HG03521 (cell line): ENCODE measurements around the gene FRG2.
"Not testable (repeated sequence)": the region's sequence is repeated elsewhere in the genome, so short reads cannot be mapped to it uniquely, and the experiment has no call there.

ENCODE experiments used
- ATAC-seq: cut with Tn5 transposase; IDR thresholded peaks from one replicate; pipeline ENCODE4 v1.9.1; 2021; ENCODE audit warnings: mild to moderate bottlenecking, moderate library complexity; ENCODE audit not compliant: unreplicated experiment

Gene FRG2

DNA sequence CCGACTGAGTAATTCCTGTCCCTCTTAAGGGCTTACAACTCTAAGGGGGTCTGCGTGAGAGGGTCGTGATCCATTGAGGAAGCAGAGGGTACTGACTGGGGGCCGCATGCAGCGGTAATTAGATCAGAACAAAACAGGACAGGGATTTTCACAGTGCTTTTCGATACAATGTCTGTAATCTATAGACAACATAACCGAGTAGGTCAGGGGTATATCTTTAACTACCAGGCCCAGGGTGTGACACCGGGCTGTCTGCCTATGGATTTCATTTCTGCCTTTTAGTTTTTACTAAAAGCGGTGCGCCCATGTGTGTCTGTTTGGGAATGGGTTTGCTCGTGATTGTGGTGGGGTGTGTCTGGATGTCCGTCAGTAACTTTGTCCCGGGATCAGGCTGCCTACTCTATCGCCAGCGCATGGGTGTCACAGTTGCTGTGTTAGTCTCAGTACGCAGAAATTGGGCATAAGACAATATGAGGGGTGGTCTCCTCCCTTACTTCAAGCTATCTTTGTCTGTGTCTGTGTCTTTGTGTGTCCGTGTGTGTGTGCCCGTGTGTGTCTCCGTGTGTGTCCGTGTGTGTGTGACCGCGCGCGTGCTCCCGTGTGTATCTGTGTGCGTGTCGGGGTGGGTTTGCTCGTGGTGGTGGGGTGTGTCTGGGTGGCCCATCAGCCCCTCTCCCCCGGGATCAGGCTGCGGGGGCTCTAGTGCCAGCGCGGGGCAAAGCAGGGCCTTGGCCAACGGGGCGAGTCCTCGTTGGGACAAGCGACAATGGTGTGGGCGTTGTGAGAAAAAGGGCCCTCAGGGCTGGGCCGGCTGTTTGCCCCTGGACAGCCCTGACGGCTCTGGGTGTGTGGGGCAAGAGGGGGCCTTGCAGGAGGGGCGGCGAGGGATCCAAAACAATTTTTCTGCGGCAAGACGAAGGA lies 10.4 kb downstream of the FRG2 start:
- ATAC-seq: no peak

DNA sequence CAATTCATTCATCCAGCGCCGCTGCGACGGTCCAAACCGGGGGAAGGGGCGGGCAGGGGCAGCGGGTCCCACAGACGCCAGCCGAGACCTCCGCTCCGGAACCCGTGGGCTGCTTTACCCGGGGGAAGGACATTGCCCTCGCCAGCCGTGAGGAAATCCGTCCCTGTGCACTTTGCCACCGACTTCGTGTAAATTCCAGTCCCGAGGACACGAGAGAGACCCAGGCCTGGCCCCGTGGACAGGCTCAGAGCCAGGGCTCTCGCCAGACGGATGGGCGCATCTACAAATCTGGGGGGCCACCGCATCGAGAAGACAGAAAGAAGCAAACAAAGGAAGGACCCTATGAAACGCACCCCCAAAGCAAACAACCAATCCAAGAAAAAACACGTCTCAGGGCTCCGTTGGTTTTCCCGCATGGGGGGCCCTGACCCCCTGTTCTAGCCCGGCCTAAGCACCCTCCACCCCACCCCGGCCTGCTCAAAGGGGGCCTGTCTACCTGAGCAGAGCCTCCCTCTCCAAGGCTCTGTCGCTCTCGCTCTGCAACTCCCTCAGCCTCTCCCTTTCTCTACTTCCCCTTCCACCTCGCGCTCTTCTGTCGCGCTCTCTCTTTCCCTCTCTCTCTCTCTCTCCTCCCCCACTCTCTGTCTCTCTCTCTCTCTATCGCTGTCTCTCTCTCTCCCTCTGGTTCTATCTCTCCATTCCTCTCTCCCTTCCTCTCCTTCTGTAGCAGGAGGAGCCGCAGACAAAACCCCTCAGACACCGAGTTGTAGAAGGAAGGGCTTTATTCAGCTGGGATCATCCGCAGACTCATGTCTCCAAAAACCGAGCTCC lies 11.3 kb downstream of the FRG2 start:
- no peak for ATAC-seq

DNA sequence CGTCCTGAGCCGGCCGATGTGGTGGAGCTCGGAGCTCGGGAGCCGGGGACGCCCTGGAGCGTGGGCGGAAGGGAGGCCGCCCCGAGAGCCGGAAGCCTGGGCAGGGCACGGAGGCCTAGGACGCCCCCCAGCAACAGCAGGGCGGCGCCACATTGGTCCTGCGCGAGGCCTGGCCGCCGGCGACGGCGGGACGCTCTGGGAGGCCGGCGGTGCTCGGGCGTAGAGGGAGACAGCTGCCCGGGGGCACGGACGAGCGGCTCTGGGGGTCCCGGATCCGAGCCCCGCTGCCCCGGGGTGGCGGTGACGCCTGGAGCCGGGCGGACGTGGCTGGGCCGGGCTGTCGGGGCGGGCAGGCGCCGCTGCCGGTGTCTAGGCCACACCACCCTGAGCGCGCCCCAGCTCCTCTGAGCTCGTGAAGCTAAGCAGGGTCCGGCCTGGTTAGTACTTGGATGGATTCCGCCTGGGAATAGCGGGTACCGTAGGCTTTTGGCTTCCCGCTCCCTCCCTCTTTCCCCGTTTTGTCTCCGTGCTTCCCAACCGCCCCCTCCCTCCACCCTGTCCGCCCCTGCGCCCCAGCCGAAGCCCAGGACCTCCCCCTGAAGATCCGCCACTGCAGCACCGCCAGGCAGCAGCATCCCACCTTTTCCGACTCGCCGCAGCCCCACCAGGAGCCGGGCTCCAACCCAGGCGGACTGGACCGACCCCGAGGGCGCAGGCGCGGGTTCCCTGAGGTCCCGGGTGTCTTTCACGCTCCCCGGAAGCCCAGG lies 12.1 kb downstream of the FRG2 start:
- ATAC-seq: no peak

DNA sequence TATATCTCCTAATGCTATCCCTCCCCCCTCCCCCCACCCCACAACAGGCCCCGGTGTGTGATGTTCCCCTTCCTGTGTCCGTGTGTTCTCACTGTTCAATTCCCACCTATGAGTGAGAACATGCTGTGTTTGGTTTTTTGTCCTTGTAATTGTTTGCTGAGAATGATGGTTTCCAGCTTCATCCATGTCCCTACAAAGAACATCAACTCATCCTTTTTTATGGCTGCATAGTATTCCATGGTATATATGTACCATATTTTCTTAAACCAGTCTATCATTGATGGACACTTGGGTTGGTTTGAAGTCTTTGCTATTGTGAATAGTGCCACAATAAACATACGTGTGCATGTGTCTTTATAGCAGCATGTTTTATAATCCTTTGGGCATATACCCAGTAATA lies 37.1 kb downstream of the FRG2 start:
- ATAC-seq: not testable (repeated sequence)

DNA sequence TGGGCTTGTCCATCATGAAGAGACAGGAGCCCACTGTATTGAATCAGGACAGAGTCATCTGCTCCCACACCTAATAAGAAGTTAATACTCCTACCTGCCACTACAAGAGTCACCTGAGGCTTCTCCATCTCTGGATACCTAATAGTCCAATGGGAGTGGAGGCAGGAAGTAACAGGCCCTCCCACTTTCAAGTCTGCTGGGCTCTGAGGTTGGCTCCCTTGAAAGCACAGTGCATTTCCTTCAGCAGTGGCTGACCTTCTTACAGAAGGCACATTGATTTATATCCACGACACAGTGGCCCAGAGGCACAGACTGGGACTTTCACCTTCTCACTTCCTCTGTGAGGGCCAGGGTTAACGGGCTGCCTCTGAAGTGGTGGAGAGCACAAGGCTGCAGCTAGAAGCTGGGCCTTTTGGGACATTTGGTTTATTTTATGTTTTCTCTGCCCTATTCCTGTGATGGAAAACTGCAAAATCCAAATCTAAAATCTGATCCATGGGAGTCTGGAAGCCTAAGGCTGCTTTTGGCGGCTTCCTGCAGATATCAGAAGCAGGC lies 38.1 kb downstream of the FRG2 start:
- no peak for ATAC-seq

DNA sequence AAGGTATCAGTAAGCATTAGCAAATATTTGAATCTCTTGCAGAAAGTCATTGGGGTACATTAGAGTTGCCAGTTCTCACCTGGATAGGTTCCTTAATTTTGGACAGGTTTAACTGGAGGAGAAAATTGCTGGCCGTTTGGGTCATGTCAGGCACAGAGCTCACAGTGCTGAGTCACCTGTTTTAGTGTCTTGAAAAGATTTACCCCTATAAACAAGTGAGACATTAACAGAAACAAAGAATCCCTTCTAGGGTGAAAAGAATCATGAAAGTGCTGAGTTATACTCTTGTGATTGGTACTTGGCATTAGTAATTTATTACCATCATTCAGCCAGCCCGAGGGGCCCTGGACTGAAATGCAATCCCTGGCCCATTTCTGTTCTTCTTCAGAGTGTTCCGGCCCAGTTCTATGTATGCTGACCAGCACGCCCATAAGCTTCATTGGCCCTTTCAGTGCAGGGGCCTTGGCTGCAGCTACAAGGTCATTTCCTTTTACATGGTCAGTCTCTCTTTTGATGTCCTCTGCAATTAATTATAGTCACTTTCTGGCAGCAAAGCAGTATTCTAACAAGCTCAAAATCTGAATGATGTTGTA lies 41.3 kb downstream of the FRG2 start:
- not testable (repeated sequence) for ATAC-seq

DNA sequence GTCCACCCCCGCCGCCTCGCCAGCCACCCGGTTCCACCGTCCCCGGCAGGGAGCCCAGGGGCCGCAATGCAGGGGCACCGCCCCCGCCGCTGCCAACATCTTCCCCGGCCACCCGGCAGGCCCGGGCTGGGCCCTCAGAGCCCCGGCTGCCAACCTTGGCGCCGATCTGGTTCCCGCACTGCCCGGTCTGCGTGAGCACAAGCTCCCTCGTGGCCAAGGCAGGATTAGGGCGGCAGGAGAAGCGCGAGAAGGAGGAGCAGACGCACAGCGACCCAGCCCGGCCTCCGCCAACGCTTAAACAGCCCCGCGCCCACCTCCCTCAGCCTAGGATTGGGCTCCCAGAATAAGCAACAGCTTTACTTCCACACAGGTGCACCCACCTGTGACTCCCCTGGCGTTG lies 42.4 kb downstream of the FRG2 start:
- not testable (repeated sequence) for ATAC-seq

DNA sequence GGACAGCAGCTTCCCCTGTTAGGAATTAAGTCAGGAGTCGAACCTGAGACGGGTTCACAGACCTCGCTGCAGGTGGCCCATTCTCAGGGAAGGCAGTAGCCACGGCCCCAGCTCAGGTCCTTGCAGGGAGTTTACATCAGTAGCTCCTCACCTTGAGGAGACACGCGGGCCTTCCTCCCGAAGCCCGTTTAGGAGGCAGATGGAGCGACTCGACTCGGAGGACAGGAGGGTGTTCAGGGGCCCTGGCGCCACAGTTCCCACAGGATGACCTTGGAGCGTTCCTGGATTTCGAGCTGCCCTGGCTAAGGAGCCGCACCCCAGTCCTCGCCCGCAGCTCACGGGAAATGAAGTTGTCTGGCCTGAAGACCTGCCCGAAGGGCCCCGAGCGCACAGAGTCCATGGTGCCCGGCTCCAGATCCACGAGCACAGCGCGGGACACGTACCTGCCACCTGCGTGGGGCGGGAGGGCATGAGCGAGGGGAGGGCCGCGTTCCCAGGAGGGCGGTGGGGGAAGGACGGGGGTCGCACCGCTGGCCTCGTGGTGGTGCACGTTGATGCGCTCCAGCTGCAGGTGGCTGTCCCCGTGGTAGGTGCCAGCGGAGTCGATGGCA lies 43.0 kb downstream of the FRG2 start:
- not testable (repeated sequence) for ATAC-seq

DNA sequence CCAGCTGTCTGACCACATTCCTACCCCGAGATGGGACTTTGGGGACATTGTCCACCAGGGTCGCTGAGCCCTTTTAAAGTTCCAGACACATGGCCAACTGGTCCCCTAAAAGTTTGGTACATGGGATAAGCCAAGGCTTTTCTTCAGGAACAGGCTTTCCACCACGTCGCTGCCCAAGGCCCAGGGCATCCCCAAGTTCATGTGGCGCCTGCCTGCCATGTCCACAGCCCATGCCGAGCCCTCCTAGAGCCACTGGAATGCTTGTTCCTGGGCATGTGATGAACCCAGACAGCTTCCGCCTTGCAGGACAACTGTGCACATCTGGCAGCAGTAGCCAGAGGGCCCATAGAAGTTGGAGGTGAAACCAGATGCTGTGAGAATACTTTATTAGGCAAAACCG lies 45.1 kb downstream of the FRG2 start:
- ATAC-seq: no peak

DNA sequence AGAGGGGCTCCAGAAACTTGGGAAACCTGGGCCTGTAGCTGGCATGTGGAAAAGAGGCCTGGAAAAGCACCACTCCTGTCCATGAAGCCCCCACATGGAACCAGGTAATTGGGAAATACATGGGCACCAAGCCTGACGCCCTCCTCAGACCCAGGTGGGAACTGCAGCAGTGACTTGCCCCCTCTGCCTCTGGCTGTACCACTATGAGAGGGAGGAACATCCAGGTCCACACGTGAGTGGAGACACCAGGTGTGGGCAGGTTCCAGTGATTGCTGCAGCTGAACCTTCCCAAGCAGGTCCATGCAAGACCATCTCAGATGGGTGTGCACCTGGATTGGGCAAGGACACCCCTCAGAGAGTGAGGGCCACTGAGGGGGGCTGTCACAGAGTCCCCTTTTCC lies 46.8 kb downstream of the FRG2 start:
- not testable (repeated sequence) for ATAC-seq

DNA sequence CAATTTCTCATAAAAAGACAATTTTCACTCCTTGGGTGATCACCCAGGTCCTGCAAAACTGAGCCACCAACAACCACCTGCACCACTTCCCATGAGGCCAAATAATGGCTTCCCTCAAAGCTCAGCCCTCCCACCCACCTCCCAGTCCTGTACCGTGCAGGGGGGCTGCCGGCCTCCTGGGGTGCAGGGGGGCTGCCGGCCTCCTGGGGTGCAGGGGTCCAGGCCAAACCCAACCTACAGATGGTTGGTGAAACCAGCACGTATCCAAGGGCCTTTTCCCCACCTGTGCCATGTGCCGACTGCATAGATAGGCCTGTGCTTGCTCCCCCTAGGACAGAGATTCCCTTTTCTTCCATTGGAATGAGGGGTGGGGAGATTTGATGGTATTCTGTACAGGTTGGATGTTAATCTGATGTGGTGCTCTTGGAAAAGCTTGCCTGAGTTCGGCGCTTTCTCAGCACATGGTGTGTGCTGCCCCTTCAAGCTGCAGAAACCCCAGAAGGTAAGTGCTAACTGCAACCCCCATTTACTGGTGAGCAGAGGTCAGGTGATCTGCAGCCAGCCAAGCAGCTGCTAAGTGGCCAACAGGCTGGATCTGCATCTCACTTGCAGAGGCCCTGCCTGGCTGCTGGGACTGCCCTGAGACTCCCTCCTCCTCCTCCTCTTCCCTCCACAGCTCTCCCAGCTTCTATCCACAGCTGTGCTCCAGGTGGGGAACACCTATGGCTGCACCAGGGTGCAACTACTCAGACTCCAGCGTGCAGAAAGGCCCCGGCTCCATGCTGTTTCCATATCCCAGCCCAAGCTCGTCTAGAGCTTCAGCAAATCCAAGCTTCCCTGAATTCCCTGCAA lies 47.6 kb downstream of the FRG2 start:
- ATAC-seq: no peak
